HG03460 (cell line): Measurements from ENCODE around the gene STAT1.

Source experiments
- ATAC-seq: cut with Tn5 transposase; IDR thresholded peaks from one replicate; pipeline ENCODE4 v1.9.1; 2021; ENCODE audit not compliant: unreplicated experiment

The STAT1 gene

DNA sequence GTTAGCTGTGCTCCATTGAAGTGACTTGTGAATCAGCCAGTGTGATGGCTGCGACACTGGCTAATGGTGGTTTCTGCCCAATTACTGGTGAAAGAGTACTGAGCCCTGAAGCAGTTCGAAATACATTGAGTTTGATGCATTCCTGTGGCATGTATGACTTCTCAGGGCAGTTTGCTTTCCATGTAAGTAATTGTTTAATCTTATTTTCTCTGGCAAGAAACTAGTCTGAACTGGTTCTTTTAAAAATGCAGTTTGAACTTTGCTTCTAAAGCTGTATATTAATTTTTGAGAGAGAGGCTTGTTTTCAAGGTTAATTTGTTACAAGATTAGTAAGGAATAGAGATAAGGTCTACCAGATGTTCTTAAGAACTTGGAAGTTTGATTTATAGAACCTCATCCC is 86.7 kb downstream of the STAT1 start:
- ATAC-seq: no peak

GRCh38 chr2:190922376-190922775 is 91.6 kb downstream of the STAT1 start:
- no peak for ATAC-seq

- no peak for ATAC-seq
Measured at GRCh38 chr2:190920085-190920484, 93.9 kb downstream of the STAT1 start.
